Activated CD8-positive, alpha-beta T cell treated with anti-CD3 and anti-CD28 coated beads, Interleukin-2, amount 10 ng/mL, durations not matched to agents 7 days and 5 days (primary cell): ENCODE measurements around the gene TFEB. TPM values are rescaled to one million over a fixed set of nuclear protein-coding genes. Genes with fewer than 3 reads are reported as not detected.

Experiments used
- ATAC-seq: fragments of 150-1000 bp; cut with Tn5 transposase; one replicate; pipeline ENCODE4 v1.10.0; 2021; ENCODE audit warnings: moderate library complexity
- CTCF ChIA-PET: fragments of 350-600 bp; sonication (Branson Sonifier 250); formaldehyde crosslinking; loops from one replicate; lab custom pipeline; 2021; ENCODE audit warnings: antibody characterized with exemption; lab: Charles Lee
- POLR2A ChIA-PET: fragments of 350-600 bp; sonication (Branson Sonifier 250); formaldehyde crosslinking; loops from one replicate; lab custom pipeline; 2021; ENCODE audit warnings: antibody characterized with exemption; lab: Charles Lee
- DNase-seq: peaks from one replicate; pipeline ENCODE4 v3.0.0-alpha.2; 2020
- H3K27ac Mint-ChIP-seq: one replicate; pipeline ENCODE4 v1.8.0; 2021; ENCODE audit warnings: mild to moderate bottlenecking, mixed read lengths
- H3K27me3 Mint-ChIP-seq: one replicate; pipeline ENCODE4 v1.8.0; 2021; ENCODE audit warnings: low read depth, mixed read lengths
- H3K36me3 Mint-ChIP-seq: one replicate; pipeline ENCODE4 v1.8.0; 2021; ENCODE audit warnings: low read depth, mixed read lengths
- H3K4me1 Mint-ChIP-seq: one replicate; pipeline ENCODE4 v1.8.0; 2021; ENCODE audit warnings: low read depth, mixed read lengths
- H3K4me3 Mint-ChIP-seq: one replicate; pipeline ENCODE4 v1.8.0; 2021; ENCODE audit warnings: mild to moderate bottlenecking, mixed read lengths
- H3K9me3 Mint-ChIP-seq: one replicate; pipeline ENCODE4 v1.8.0; 2022; ENCODE audit warnings: mixed read lengths; ENCODE audit not compliant: insufficient read depth
- total RNA-seq, 2 experiments: library from RNA; stranded (reverse); gene quantifications; one replicate each; pipeline ENCODE4 v1.2.3, GENCODE V29; 2021

The TFEB gene
- total RNA-seq, 2 experiments from 2014 or later = 18.5 to 21.2 TPM

GRCh38 chr6:41699063-41699462 lies 36.3 kb downstream of the TFEB start:
- ATAC-seq = no peak
- Mint-ChIP-seq H3K9me3 (no peaks in the 10 kb centered on the region), H3K4me3 (no peak overlapping the region), H3K27ac (no peak overlapping the region), H3K4me1 (no peaks in the 10 kb centered on the region), H3K27me3 (no peaks in the 10 kb centered on the region), H3K36me3 (no peaks in the 10 kb centered on the region)
- ChIA-PET CTCF (no interaction called here), POLR2A (no interaction called here)
- no peak for DNase-seq

GRCh38 chr6:41697861-41698781 lies 37.3 kb downstream of the TFEB start:
- Mint-ChIP-seq H3K27me3 (no peaks in the 10 kb centered on the region), H3K4me1 (no peaks in the 10 kb centered on the region), H3K27ac (no peak overlapping the region), H3K4me3 (no peak overlapping the region), H3K36me3 (no peaks in the 10 kb centered on the region), H3K9me3 (no peaks in the 10 kb centered on the region)
- ChIA-PET POLR2A (no interaction called here), CTCF (interaction anchor here (0.9 kb wide), 1 partner anchor 15 kb away, joined by 3 read pairs; no protein-coding TSS in a partner anchor)
- DNase-seq = no peak
- no peak for ATAC-seq

GRCh38 chr6:41696788-41697187 lies 38.6 kb downstream of the TFEB start:
- ChIA-PET POLR2A (no interaction called here), CTCF (no interaction called here)
- Mint-ChIP-seq H3K27me3 (no peaks in the 10 kb centered on the region), H3K4me1 (no peaks in the 10 kb centered on the region), H3K9me3 (no peaks in the 10 kb centered on the region), H3K36me3 (no peaks in the 10 kb centered on the region), H3K4me3 (no peak overlapping the region), H3K27ac (no peak overlapping the region)
- ATAC-seq (no peak), DNase-seq (no peak)

GRCh38 chr6:41695825-41696224 lies 39.6 kb downstream of the TFEB start:
- ChIA-PET POLR2A (no interaction called here), CTCF (interaction anchor here (2.2 to 2.4 kb wide), 2 partner anchors 12 to 93 kb away, joined by 6 to 12 read pairs; no protein-coding TSS in a partner anchor)
- H3K27me3 Mint-ChIP-seq = no peaks in the 10 kb centered on the region
- no peak overlapping the region for H3K4me3 Mint-ChIP-seq
- H3K27ac Mint-ChIP-seq = no peak overlapping the region
- peaks cover 1% of the 10 kb centered on the region for H3K36me3 Mint-ChIP-seq
- H3K9me3 Mint-ChIP-seq = no peaks in the 10 kb centered on the region
- DNase-seq (no peak), ATAC-seq (no peak)
- H3K4me1 Mint-ChIP-seq = no peaks in the 10 kb centered on the region

GRCh38 chr6:41694815-41695526 lies 40.4 kb downstream of the TFEB start:
- Mint-ChIP-seq H3K4me3 (no peak overlapping the region), H3K27me3 (no peaks in the 10 kb centered on the region), H3K9me3 (no peaks in the 10 kb centered on the region), H3K36me3 (peaks cover 4% of the 10 kb centered on the region), H3K27ac (no peak overlapping the region), H3K4me1 (no peaks in the 10 kb centered on the region)
- no peak for ATAC-seq
- DNase-seq = no peak
- CTCF ChIA-PET = interaction anchor here (2.2 to 2.4 kb wide), 2 partner anchors 11 to 92 kb away, joined by 6 to 12 read pairs; no protein-coding TSS in a partner anchor
- POLR2A ChIA-PET = no interaction called here

- ChIA-PET POLR2A (no interaction called here), CTCF (interaction anchor here (0.9 to 2.2 kb wide), 3 partner anchors 10 to 91 kb away, joined by 3 to 6 read pairs (median 3); no protein-coding TSS in a partner anchor)
- Mint-ChIP-seq H3K27ac (no peak overlapping the region), H3K9me3 (no peaks in the 10 kb centered on the region), H3K4me1 (peaks cover 8% of the 10 kb centered on the region), H3K27me3 (no peaks in the 10 kb centered on the region), H3K4me3 (no peak overlapping the region), H3K36me3 (peaks cover 4% of the 10 kb centered on the region)
- DNase-seq (no peak), ATAC-seq (no peak)
Measured at GRCh38 chr6:41693281-41694240, 41.8 kb downstream of the TFEB start.

GRCh38 chr6:41692730-41693129 lies 42.7 kb downstream of the TFEB start:
- no peaks in the 10 kb centered on the region for H3K9me3 Mint-ChIP-seq
- peaks cover 8% of the 10 kb centered on the region for H3K4me1 Mint-ChIP-seq
- no peak for DNase-seq
- H3K36me3 Mint-ChIP-seq = peaks cover 4% of the 10 kb centered on the region
- POLR2A ChIA-PET = no interaction called here
- no peak overlapping the region for H3K4me3 Mint-ChIP-seq
- CTCF ChIA-PET = no interaction called here
- ATAC-seq = no peak
- no peaks in the 10 kb centered on the region for H3K27me3 Mint-ChIP-seq
- H3K27ac Mint-ChIP-seq = no peak overlapping the region

- POLR2A ChIA-PET = no interaction called here
- CTCF ChIA-PET = interaction anchor here (1.0 kb wide), 1 partner anchor 9 kb away, joined by 3 read pairs; no protein-coding TSS in a partner anchor
Measured at GRCh38 chr6:41692080-41692675, 43.2 kb downstream of the TFEB start.

GRCh38 chr6:41691426-41692079 lies 43.9 kb downstream of the TFEB start:
- Mint-ChIP-seq H3K4me1 (peaks cover 8% of the 10 kb centered on the region), H3K9me3 (no peaks in the 10 kb centered on the region), H3K36me3 (peaks cover 4% of the 10 kb centered on the region), H3K4me3 (no peak overlapping the region), H3K27ac (no peak overlapping the region), H3K27me3 (no peaks in the 10 kb centered on the region)
- ChIA-PET POLR2A (no interaction called here), CTCF (interaction anchor here (1.0 to 2.4 kb wide), 2 partner anchors 8 to 323 kb away, joined by 3 to 6 read pairs; no protein-coding TSS in a partner anchor)
- ATAC-seq (no peak), DNase-seq (no peak)

More at GRCh38 chr6:41692080-41692675, 43.2 kb downstream of the TFEB start:
- H3K4me1 Mint-ChIP-seq = peaks cover 8% of the 10 kb centered on the region
- DNase-seq (no peak), ATAC-seq (no peak)
- no peaks in the 10 kb centered on the region for H3K27me3 Mint-ChIP-seq
- peaks cover 4% of the 10 kb centered on the region for H3K36me3 Mint-ChIP-seq
- no peak overlapping the region for H3K27ac Mint-ChIP-seq
- H3K9me3 Mint-ChIP-seq = no peaks in the 10 kb centered on the region
- no peak overlapping the region for H3K4me3 Mint-ChIP-seq

- Mint-ChIP-seq H3K27ac (no peak overlapping the region), H3K27me3 (no peaks in the 10 kb centered on the region), H3K36me3 (peaks cover 4% of the 10 kb centered on the region), H3K4me1 (peaks cover 8% of the 10 kb centered on the region), H3K9me3 (no peaks in the 10 kb centered on the region), H3K4me3 (no peak overlapping the region)
- DNase-seq (no peak), ATAC-seq (no peak)
- CTCF ChIA-PET = interaction anchor here (1.0 to 2.4 kb wide), 3 partner anchors 7 to 322 kb away, joined by 3 to 6 read pairs (median 6); no protein-coding TSS in a partner anchor
- POLR2A ChIA-PET = no interaction called here
Measured at GRCh38 chr6:41690541-41691330, 44.7 kb downstream of the TFEB start.
